GM23248 (cell line): Measurements from ENCODE around the gene SP6. TPM values are rescaled to one million over a fixed set of nuclear protein-coding genes. Genes with fewer than 3 reads are reported as not detected.

ENCODE experiments used
- DNase-seq: peaks from one replicate; pipeline ENCODE4 v3.0.0-alpha.2; 2015
- H2AFZ ChIP-seq: fragments of 200-600 bp; sonication (generic); 2 replicates; pipeline ENCODE4 v1.6.1; 2016; ENCODE audit warnings: antibody characterized with exemption
- H3F3A ChIP-seq: fragments of 200-600 bp; sonication (generic); 2 replicates; pipeline ENCODE4 v1.6.1; 2016; ENCODE audit warnings: mild to moderate bottlenecking, antibody characterized with exemption, mixed run types; ENCODE audit not compliant: insufficient read depth
- H3K27ac ChIP-seq: fragments of 200-600 bp; sonication (generic); 2 replicates; pipeline ENCODE4 v1.5.1; 2016; ENCODE audit warnings: mild to moderate bottlenecking
- H3K27me3 ChIP-seq: fragments of 200-600 bp; sonication (generic); replicated peaks from 2 replicates; pipeline ENCODE4 v1.6.1; 2016; ENCODE audit warnings: mild to moderate bottlenecking; ENCODE audit not compliant: insufficient read depth
- H3K36me3 ChIP-seq: fragments of 200-600 bp; sonication (generic); 2 replicates; pipeline ENCODE4 v1.6.1; 2016; ENCODE audit warnings: low read depth, mild to moderate bottlenecking
- H3K4me1 ChIP-seq: fragments of 200-600 bp; sonication (generic); 2 replicates; pipeline ENCODE4 v1.6.1; 2016; ENCODE audit warnings: mild to moderate bottlenecking; ENCODE audit not compliant: insufficient read depth
- H3K4me2 ChIP-seq: fragments of 200-600 bp; sonication (generic); one replicate; pipeline ENCODE4 v1.6.1; 2016; ENCODE audit warnings: mild to moderate bottlenecking; ENCODE audit not compliant: unreplicated experiment
- H3K4me3 ChIP-seq: fragments of 200-600 bp; sonication (generic); 2 replicates; pipeline ENCODE4 v1.5.1; 2016; ENCODE audit warnings: mild to moderate bottlenecking
- H3K79me2 ChIP-seq: fragments of 200-600 bp; sonication (generic); 2 replicates; pipeline ENCODE4 v1.6.1; 2016; ENCODE audit warnings: mild to moderate bottlenecking; ENCODE audit not compliant: insufficient read depth
- H3K9ac ChIP-seq: fragments of 200-600 bp; sonication (generic); 2 replicates; pipeline ENCODE4 v1.6.1; 2016; ENCODE audit warnings: mild to moderate bottlenecking
- H3K9me2 ChIP-seq: fragments of 200-600 bp; sonication (generic); 2 replicates; pipeline ENCODE4 v1.6.1; 2016; ENCODE audit warnings: mixed run types, mild to moderate bottlenecking, moderate library complexity; ENCODE audit not compliant: insufficient read depth
- H3K9me3 ChIP-seq: fragments of 200-600 bp; sonication (generic); one replicate; pipeline ENCODE4 v1.6.1; 2017; ENCODE audit warnings: low read depth
- H4K20me1 ChIP-seq: fragments of 200-600 bp; sonication (generic); 2 replicates; pipeline ENCODE4 v1.6.0; 2016; ENCODE audit not compliant: insufficient read depth
- EZH2 ChIP-seq: fragments of 200-600 bp; sonication (generic); IDR thresholded peaks from 2 replicates; pipeline ENCODE4 v1.6.1; 2018; ENCODE audit warnings: antibody characterized with exemption, mild to moderate bottlenecking; ENCODE audit not compliant: insufficient read depth, poor library complexity, severe bottlenecking
- EZH2phosphoT487 ChIP-seq: fragments of 200-600 bp; sonication (generic); IDR thresholded peaks from 2 replicates; pipeline ENCODE4 v1.6.1; 2018; ENCODE audit warnings: antibody characterized with exemption, moderate library complexity, mild to moderate bottlenecking, low read depth; ENCODE audit not compliant: insufficient read depth
- WGBS, 2 experiments: methylation state at CpG; one replicate each; pipeline ENCODE4 v1.1.6; 2015 to 2017; ENCODE audit warnings: low lambda C conversion rate in 2 of 2, low coverage in 1 of 2; ENCODE audit errors: missing lambda C conversion rate in 2 of 2; 5-methylcytosine and 5-hydroxymethylcytosine counted together
- in situ Hi-C: fragments of 300-500 bp; cut with MboI; formaldehyde crosslinking; loops from 2 replicates; pipeline ENCODE4 v1.15.0; 2020
- polyA plus RNA-seq: library from polyadenylated mRNA; unstranded; fragments of >200 nt; fragmentation: Nextera tagmentation; extraction: Ambion mirVana; gene quantifications from 2 replicates; pipeline ENCODE4 v1.2.1, GENCODE V29; 2016
- total RNA-seq: library from RNA; depleted of rRNA; stranded (reverse); fragments of >200 nt; shearing (Covaris generic); gene quantifications from 2 replicates; pipeline ENCODE4 v1.2.3, GENCODE V29; 2014

Gene SP6
- total and polyA plus RNA-seq, 2 experiments from 2014 or later = not detected

DNA sequence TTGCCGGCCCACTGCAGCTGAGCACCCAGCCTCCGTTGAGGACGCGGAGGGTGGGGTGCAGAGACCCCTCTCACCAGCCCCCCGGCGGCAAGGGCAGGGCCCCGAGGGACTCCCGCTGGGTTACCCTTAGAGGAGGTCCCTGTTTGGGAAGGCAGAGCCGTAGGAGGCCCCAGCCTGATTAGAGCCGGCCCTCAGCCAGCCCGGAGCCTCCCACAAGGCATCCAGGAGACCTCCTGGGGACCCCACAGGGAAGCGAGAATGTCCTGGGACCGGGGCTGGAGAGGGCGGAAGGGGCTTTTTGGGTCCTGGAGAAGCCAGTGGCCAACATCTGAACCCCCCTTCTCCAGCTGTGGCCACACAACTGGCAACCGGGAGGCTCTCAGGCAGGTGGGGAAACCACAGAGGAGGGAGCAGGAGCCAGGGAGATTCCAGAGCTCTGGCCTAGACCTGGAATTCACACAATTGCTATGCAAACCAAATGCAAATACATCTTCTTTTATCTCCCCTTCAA lies 21.7 kb upstream of the SP6 start:
- Histone ChIP-seq H4K20me1 (no peaks in the 10 kb centered on the region), H3K9ac (no peak overlapping the region), H3K9me2 (no peaks in the 10 kb centered on the region), H2AFZ (peak overlapping the region; percentile 47; the same call in 1 of the 2 replicates), H3K27me3 (peaks cover 26% of the 10 kb centered on the region), H3F3A (no peaks in the 10 kb centered on the region), H3K4me3 (0 out of 2 replicates have a peak overlapping the region, but pooled peaks have one; percentile 16), H3K4me2 (no peak overlapping the region), H3K4me1 (0 out of 2 replicates have a peak, but pooled peaks cover 13% of the 10 kb centered on the region), H3K36me3 (no peaks in the 10 kb centered on the region), H3K27ac (no peak overlapping the region), H3K79me2 (no peaks in the 10 kb centered on the region), H3K9me3 (no peaks in the 10 kb centered on the region)
- in situ Hi-C loops = no loop called here
- no peak for DNase-seq
- 20 to 26% methylated on average over 15 of the region's 15 CpGs for WGBS, 2 experiments
- no peak for TF ChIP-seq EZH2phosphoT487
- TF ChIP-seq EZH2 = no peak

DNA sequence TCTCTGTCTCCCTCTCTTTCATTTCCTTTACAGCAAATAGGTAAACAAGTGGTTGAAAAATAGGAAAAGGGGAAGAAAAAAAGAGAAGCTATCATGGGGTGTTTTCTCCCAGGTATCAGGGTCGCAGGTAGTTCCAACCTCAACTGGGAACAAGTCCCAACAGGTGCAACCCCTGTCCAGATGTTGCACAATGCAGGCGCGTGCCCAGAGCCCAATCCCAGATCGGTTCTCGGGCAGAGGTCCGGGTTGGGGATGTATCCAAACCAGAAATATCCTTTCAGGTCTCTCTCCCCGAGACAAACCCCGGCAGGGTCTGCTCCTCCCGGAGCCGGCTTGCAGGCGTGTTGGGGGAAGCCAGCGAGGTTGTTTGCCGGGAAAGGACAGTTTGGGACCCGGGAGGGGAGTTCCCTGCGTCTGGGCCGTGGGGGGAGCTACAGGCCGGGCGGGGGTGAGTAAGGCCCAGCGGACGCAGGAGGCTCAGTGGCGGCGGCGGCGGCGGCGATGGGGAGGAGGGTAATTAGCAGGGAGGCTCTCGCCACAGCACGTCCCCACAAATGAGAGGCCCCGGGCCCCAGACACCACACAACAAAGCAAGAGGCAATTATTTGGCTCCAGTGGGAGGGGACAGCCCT lies 21.2 kb upstream of the SP6 start:
- H3K4me2 ChIP-seq = no peak overlapping the region
- DNase-seq = peak; percentile 31
- no peak overlapping the region for H3K9ac ChIP-seq
- TF ChIP-seq EZH2 = no peak
- no peak for TF ChIP-seq EZH2phosphoT487
- in situ Hi-C loops = no loop called here
- peaks cover 26% of the 10 kb centered on the region for H3K27me3 ChIP-seq
- peak overlapping the region; percentile 16; the same call in 1 of the 2 replicates for H3K4me3 ChIP-seq
- no peaks in the 10 kb centered on the region for H3K9me3 ChIP-seq
- 23 to 28% methylated on average over 16 to 28 of the region's 29 CpGs for WGBS, 2 experiments
- no peaks in the 10 kb centered on the region for H3K36me3 ChIP-seq
- H3K4me1 ChIP-seq = 0 out of 2 replicates have a peak, but pooled peaks cover 13% of the 10 kb centered on the region
- peak overlapping the region; percentile 47; the same call in 1 of the 2 replicates for H2AFZ ChIP-seq
- H3K27ac ChIP-seq = no peak overlapping the region
- H4K20me1 ChIP-seq = no peaks in the 10 kb centered on the region
- no peaks in the 10 kb centered on the region for H3F3A ChIP-seq
- H3K79me2 ChIP-seq = no peaks in the 10 kb centered on the region
- H3K9me2 ChIP-seq = no peaks in the 10 kb centered on the region

DNA sequence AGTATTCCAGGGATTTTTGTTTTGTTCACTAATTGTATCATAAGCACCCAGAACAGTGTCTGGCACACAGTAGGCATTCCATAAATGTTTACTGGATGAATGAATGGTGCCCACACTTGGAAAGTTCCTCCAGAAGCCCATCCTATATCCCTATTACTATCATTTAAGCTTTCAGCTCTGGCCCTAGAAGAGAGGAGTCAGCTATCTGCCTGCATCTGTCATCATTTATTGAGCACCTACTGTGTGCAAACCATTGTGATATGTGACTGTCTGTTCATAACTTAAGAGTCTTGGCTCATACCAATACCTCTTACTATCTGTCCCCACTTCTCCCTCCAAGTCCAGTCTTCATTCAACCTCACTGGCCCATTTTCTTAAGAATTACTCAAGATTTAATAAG lies 20.1 kb upstream of the SP6 start:
- peaks cover 26% of the 10 kb centered on the region for H3K27me3 ChIP-seq
- no peak overlapping the region for H3K27ac ChIP-seq
- H2AFZ ChIP-seq = no peak overlapping the region
- no peak overlapping the region for H3K4me3 ChIP-seq
- no peak overlapping the region for H3K9ac ChIP-seq
- in situ Hi-C loops = no loop called here
- H3K79me2 ChIP-seq = no peaks in the 10 kb centered on the region
- DNase-seq = no peak
- no peaks in the 10 kb centered on the region for H3F3A ChIP-seq
- no peak overlapping the region for H3K4me2 ChIP-seq
- no peaks in the 10 kb centered on the region for H3K36me3 ChIP-seq
- no peaks in the 10 kb centered on the region for H4K20me1 ChIP-seq
- 0 out of 2 replicates have a peak, but pooled peaks cover 13% of the 10 kb centered on the region for H3K4me1 ChIP-seq
- no peak for TF ChIP-seq EZH2phosphoT487
- TF ChIP-seq EZH2 = no peak
- no peaks in the 10 kb centered on the region for H3K9me3 ChIP-seq
- H3K9me2 ChIP-seq = no peaks in the 10 kb centered on the region

GRCh38 chr17:47870056-47870455 lies 19.1 kb upstream of the SP6 start:
- H3K4me3 ChIP-seq = no peak overlapping the region
- no peak overlapping the region for H3K9ac ChIP-seq
- no peak overlapping the region for H2AFZ ChIP-seq
- no peaks in the 10 kb centered on the region for H3K9me2 ChIP-seq
- H3K79me2 ChIP-seq = no peaks in the 10 kb centered on the region
- 0 to 13% methylated on average over 1 of the region's 1 CpG for WGBS, 2 experiments
- TF ChIP-seq EZH2phosphoT487 (no peak), EZH2 (no peak)
- H3K36me3 ChIP-seq = no peaks in the 10 kb centered on the region
- H3K27ac ChIP-seq = no peak overlapping the region
- no peak overlapping the region for H3K4me2 ChIP-seq
- in situ Hi-C loops = no loop called here
- H3K9me3 ChIP-seq = no peaks in the 10 kb centered on the region
- H3K27me3 ChIP-seq = peaks cover 26% of the 10 kb centered on the region
- no peaks in the 10 kb centered on the region for H3F3A ChIP-seq
- no peaks in the 10 kb centered on the region for H4K20me1 ChIP-seq
- no peak for DNase-seq
- H3K4me1 ChIP-seq = 0 out of 2 replicates have a peak, but pooled peaks cover 7% of the 10 kb centered on the region
